ENCODE data around the gene DCHS1.
"Not testable (repeated sequence)": the region's sequence is repeated elsewhere in the genome, so short reads cannot be mapped to it uniquely, and the experiment has no call there.

DCHS1 gene

GRCh38 chr11:6687876-6688275 lies 32.3 kb upstream of the DCHS1 start:
- no peak for DNase-seq (ENCODE audit: low read depth)
- H3K4me3 ChIP-seq (ENCODE audit: low read length) = no peak overlapping the region
- TF ChIP-seq, protein P1, sequence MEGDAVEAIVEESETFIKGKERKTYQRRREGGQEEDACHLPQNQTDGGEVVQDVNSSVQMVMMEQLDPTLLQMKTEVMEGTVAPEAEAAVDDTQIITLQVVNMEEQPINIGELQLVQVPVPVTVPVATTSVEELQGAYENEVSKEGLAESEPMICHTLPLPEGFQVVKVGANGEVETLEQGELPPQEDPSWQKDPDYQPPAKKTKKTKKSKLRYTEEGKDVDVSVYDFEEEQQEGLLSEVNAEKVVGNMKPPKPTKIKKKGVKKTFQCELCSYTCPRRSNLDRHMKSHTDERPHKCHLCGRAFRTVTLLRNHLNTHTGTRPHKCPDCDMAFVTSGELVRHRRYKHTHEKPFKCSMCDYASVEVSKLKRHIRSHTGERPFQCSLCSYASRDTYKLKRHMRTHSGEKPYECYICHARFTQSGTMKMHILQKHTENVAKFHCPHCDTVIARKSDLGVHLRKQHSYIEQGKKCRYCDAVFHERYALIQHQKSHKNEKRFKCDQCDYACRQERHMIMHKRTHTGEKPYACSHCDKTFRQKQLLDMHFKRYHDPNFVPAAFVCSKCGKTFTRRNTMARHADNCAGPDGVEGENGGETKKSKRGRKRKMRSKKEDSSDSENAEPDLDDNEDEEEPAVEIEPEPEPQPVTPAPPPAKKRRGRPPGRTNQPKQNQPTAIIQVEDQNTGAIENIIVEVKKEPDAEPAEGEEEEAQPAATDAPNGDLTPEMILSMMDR (IDR thresholded peaks at IDR 0.05; ENCODE audit: insufficient read depth, low read depth, low read length, missing control alignments) = no peak

- DNase-seq (ENCODE audit: low read depth) = no peak
- H3K4me3 ChIP-seq (ENCODE audit: low read length) = no peak overlapping the region
- TF ChIP-seq, protein P1 (IDR thresholded peaks at IDR 0.05; ENCODE audit: insufficient read depth, low read depth, low read length, missing control alignments) = no peak
Observed at GRCh38 chr11:6686006-6686405, 30.4 kb upstream of the DCHS1 start.

DNA sequence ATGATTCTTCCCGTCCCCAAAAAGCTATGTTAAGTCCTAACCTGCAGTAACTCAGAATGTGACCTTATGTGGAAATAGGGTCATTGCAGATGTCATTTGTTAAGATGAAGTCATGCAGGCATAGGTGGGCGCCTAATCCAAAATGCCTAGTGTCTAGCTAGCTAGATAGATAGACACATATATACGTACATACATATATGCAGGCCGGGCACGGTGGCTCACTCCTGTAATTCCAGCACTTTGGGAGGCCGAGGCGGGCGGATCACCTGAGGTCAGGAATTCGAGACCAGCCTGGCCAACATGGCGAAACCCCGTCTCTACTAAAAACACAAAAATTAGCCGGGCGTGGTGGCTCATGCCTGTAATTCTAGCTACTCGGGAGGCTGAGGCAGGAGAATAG lies 28.5 kb upstream of the DCHS1 start:
- H3K4me3 ChIP-seq (ENCODE audit: low read length); DNase-seq (ENCODE audit: low read depth): not testable (repeated sequence)

GRCh38 chr11:6682936-6683861 lies 27.6 kb upstream of the DCHS1 start, which contains the start of gene MRPL17:
Gene MRPL17 (minus strand): TSS chr11:6683340. CDS start chr11:6683296, 44 bp downstream.
- TF ChIP-seq, protein P1 (IDR thresholded peaks at IDR 0.05; ENCODE audit: insufficient read depth, low read depth, low read length, missing control alignments) = peak; percentile 79
- DNase-seq (ENCODE audit: low read depth) = peak; percentile 99
- H3K4me3 ChIP-seq (ENCODE audit: low read length) = peak within 1 kb of the TSS; percentile 99

- DNase-seq (ENCODE audit: low read depth) = no peak
Observed at GRCh38 chr11:6682591-6682935, 27.0 kb upstream of the DCHS1 start.

DNA sequence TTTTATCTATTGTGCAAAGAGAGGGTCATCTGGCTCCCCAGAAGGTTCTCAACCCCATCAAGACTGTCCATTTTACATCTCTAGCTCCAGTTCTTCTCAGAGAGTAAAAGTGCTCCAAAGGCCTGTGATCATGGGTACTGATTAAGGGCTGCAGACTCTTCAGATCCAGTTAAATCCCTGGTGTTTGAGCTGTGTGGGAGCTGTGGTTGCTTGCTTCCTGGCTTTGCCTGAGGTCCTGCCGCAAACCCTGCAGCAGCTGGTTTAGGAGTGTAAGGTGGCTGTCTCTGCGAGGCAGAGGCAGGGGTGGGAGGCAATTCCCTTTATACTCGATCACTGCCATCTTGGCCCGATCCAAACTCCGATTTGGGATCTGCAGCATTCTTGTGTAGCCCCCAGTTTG lies 26.3 kb upstream of the DCHS1 start:
- H3K4me3 ChIP-seq (ENCODE audit: low read length) = peak overlapping the region; percentile 99
- DNase-seq (ENCODE audit: low read depth) = peak; percentile 15
- TF ChIP-seq, protein P1 (IDR thresholded peaks at IDR 0.05; ENCODE audit: insufficient read depth, low read depth, low read length, missing control alignments) = no peak

More at GRCh38 chr11:6682591-6682935, 27.0 kb upstream of the DCHS1 start:
- TF ChIP-seq, protein P1 (IDR thresholded peaks at IDR 0.05; ENCODE audit: insufficient read depth, low read depth, low read length, missing control alignments) = no peak
- peak overlapping the region; percentile 99 for H3K4me3 ChIP-seq (ENCODE audit: low read length)

GRCh38 chr11:6681505-6681904 lies 25.9 kb upstream of the DCHS1 start:
- no peak overlapping the region for H3K4me3 ChIP-seq (ENCODE audit: low read length)
- no peak for DNase-seq (ENCODE audit: low read depth)
- TF ChIP-seq, protein P1 (IDR thresholded peaks at IDR 0.05; ENCODE audit: insufficient read depth, low read depth, low read length, missing control alignments) = no peak

All from epithelial cell of esophagus (primary cell).